Tibial nerve (tissue), 4 donors: ENCODE data around the gene ANO1. TPM values are rescaled to one million over a fixed set of nuclear protein-coding genes. Genes with fewer than 3 reads are reported as not detected.

ENCODE experiments used
- DNase-seq, 2 donors: peaks; one replicate each; pipeline ENCODE4 v3.0.0-alpha.2; 2019; ENCODE audit warnings: low spot score in 2 of 2
- H3K27ac ChIP-seq, 4 donors: fragments of 200-600 bp; sonication (generic) in 3 of 4; one replicate each; pipeline ENCODE4 v1.5.1; 2017 to 2019; ENCODE audit warnings: mild to moderate bottlenecking in 1 of 4
- H3K27me3 ChIP-seq, 2 donors: fragments of 200-600 bp; sonication (generic) in 1 of 2; one replicate each; pipeline versions ENCODE4 v1.5.1 to v1.6.0; 2017 to 2019
- H3K36me3 ChIP-seq, 3 donors: fragments of 200-600 bp; sonication (generic); one replicate each; pipeline ENCODE4 v1.5.1; 2018 to 2019
- H3K4me1 ChIP-seq, 4 donors: fragments of 200-600 bp; sonication (generic) in 3 of 4; one replicate each; pipeline ENCODE4 v1.5.1; 2017 to 2019
- H3K4me3 ChIP-seq, 4 donors: fragments of 200-600 bp; sonication (generic) in 3 of 4; one replicate each; pipeline ENCODE4 v1.5.1; 2017 to 2019; ENCODE audit warnings: mild to moderate bottlenecking in 1 of 4, moderate library complexity in 1 of 4
- H3K9me3 ChIP-seq, 4 donors: fragments of 200-600 bp; sonication (generic) in 3 of 4; one replicate each; pipeline ENCODE4 v1.5.1; 2017 to 2019
- EP300 ChIP-seq, 2 donors: sonication (generic); formaldehyde crosslinking; IDR thresholded peaks; one replicate each; pipeline ENCODE4 v1.6.1; 2017; ENCODE audit warnings: antibody characterized with exemption in 2 of 2, mild to moderate bottlenecking in 1 of 2
- POLR2A ChIP-seq, 2 donors: fragments of 450-650 bp; IDR thresholded peaks; one replicate each; pipeline ENCODE4 v1.6.1; 2017; ENCODE audit warnings: antibody characterized with exemption in 2 of 2, mild to moderate bottlenecking in 2 of 2, moderate library complexity in 2 of 2
- WGBS, 2 donors: methylation state at CpG; one replicate each; pipeline ENCODE4 v1.1.5; 2018; 5-methylcytosine and 5-hydroxymethylcytosine counted together
- total RNA-seq, 4 donors: library from RNA; depleted of rRNA; stranded (reverse); fragments of >200 nt; gene quantifications; one replicate each; pipeline ENCODE4 v1.1.0, GENCODE V29; 2016
- TF ChIP-seq, protein P1 (sequence below), 5 experiments: fragments of 200-600 bp in 3 of 5; fragments of 450-650 bp in 2 of 5; sonication (generic) in 3 of 5; IDR thresholded peaks; one replicate each; pipeline ENCODE4 v1.5.1; 2016 to 2019; ENCODE audit warnings: antibody characterized with exemption in 5 of 5, mild to moderate bottlenecking in 3 of 5, moderate library complexity in 2 of 5

ANO1 gene
- total RNA-seq, 4 donors from 2014 or later = 1.7 to 6.3 (median 4.1) TPM

DNA sequence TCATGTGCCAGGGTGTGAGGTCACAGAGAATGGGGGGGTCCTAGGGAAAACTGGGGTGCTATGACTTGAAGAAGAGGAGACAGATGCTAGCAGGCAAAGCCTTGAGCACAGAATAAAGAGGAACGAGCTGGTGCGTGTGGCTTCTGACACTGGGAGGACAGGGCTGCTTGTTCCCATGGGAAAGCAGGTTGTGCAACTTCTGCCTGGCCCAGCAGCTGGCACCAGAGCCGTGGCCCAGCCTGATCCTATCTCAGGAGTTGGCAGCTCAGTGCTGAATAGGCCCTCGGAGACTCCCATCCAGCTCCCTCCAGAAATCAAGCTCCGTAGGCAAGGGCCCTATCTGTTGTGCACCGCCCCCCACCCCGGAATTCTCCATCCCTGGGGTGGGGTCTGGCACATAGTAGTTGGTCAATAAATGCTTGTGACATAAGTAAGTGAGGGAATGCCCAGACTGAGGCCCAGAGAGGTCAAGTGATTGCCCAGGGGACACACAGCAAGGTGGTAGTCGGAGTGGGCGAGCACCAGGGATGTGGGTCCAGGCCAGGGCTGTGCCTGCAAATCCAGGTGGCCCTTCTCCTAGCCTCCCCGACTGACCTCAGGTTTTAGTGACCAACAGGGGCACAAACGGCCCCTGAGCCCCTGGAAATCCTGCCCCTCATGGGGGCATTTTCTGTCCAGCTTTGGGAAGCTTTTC lies 105.5 kb downstream of the ANO1 start:
- TF ChIP-seq EP300 (IDR thresholded peaks at IDR 0.05) (no peak), POLR2A (IDR thresholded peaks at IDR 0.05) (no peak)
- TF ChIP-seq, protein P1, sequence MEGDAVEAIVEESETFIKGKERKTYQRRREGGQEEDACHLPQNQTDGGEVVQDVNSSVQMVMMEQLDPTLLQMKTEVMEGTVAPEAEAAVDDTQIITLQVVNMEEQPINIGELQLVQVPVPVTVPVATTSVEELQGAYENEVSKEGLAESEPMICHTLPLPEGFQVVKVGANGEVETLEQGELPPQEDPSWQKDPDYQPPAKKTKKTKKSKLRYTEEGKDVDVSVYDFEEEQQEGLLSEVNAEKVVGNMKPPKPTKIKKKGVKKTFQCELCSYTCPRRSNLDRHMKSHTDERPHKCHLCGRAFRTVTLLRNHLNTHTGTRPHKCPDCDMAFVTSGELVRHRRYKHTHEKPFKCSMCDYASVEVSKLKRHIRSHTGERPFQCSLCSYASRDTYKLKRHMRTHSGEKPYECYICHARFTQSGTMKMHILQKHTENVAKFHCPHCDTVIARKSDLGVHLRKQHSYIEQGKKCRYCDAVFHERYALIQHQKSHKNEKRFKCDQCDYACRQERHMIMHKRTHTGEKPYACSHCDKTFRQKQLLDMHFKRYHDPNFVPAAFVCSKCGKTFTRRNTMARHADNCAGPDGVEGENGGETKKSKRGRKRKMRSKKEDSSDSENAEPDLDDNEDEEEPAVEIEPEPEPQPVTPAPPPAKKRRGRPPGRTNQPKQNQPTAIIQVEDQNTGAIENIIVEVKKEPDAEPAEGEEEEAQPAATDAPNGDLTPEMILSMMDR (IDR thresholded peaks at IDR 0.05) = no peak
- H3K36me3 ChIP-seq = no peaks in the 10 kb centered on the region
- H3K27me3 ChIP-seq = no peaks in the 10 kb centered on the region
- H3K4me1 ChIP-seq = no peaks in the 10 kb centered on the region
- DNase-seq = no peak
- no peaks in the 10 kb centered on the region for H3K9me3 ChIP-seq
- H3K4me3 ChIP-seq = no peak overlapping the region
- 78 to 83% methylated on average over 9 to 11 of the region's 11 CpGs for WGBS, 2 donors
- H3K27ac ChIP-seq = no peak overlapping the region

DNA sequence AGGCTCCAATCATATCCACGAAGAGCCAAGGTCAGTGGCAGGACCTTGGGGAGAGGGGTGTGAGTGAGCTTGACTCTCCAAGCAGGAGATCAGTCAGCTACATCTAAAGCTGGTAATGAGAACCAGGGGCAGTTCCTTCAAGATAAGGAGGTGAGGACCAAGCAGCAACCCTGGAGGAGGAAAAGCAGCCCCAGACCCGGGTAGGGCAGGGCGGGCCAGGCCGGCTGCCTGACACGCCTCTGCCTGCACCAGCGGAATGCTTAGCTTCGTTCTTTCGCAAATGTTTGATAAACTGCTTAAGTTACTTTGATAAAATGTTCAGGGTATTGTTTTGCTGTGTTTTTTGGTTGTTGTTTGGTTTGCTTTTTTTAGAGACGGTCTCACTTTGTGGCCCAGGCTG lies 106.3 kb downstream of the ANO1 start:
- no peak for TF ChIP-seq EP300 (IDR thresholded peaks at IDR 0.05)
- TF ChIP-seq POLR2A (IDR thresholded peaks at IDR 0.05) = no peak
- TF ChIP-seq, protein P1 (IDR thresholded peaks at IDR 0.05) = no peak
- WGBS, 2 donors = 74 to 77% methylated on average over 9 of the region's 9 CpGs
- Histone ChIP-seq H3K27ac (no peak overlapping the region), H3K4me3 (no peak overlapping the region), H3K9me3 (no peaks in the 10 kb centered on the region), H3K36me3 (no peaks in the 10 kb centered on the region), H3K27me3 (no peaks in the 10 kb centered on the region), H3K4me1 (no peaks in the 10 kb centered on the region)
- no peak for DNase-seq

DNA sequence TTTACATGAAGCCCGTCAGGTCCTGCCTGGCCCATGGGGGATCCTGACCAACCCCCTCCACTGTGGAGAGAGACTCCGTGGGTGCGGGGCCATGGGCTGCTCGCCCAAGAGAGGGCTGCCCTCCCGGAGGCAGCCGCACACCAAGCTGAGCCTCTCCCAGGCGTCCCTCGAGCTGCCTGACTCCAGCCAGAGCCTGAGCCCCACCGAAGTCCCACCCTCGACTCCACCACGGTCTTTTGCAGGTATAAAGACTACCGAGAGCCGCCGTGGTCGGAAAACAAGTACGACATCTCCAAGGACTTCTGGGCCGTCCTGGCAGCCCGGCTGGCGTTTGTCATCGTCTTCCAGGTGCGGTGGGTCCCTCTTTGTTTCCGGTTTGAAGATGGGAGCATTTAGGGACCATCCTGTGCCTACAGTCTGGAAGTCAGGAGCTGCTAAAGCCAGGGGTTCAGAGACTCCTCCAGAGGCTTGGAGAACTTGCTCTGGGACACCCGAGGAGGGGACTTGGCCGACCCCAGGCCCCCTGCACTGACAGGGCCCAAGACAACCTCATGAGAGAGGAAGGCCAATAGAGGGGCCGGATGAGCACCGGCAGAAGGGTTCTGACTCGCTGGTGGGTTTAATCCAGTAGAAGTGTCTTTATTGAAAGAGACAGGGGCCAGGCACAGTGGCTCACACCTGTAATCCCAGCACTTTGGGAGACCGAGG lies 107.4 kb downstream of the ANO1 start:
- Histone ChIP-seq H3K36me3 (no peaks in the 10 kb centered on the region), H3K4me1 (no peaks in the 10 kb centered on the region), H3K27ac (no peak overlapping the region), H3K27me3 (no peaks in the 10 kb centered on the region), H3K4me3 (no peak overlapping the region), H3K9me3 (no peaks in the 10 kb centered on the region)
- TF ChIP-seq POLR2A (IDR thresholded peaks at IDR 0.05) = no peak
- no peak for TF ChIP-seq EP300 (IDR thresholded peaks at IDR 0.05)
- TF ChIP-seq, protein P1 (IDR thresholded peaks at IDR 0.05) = no peak
- DNase-seq = no peak
- 86 to 90% methylated on average over 28 of the region's 28 CpGs for WGBS, 2 donors

DNA sequence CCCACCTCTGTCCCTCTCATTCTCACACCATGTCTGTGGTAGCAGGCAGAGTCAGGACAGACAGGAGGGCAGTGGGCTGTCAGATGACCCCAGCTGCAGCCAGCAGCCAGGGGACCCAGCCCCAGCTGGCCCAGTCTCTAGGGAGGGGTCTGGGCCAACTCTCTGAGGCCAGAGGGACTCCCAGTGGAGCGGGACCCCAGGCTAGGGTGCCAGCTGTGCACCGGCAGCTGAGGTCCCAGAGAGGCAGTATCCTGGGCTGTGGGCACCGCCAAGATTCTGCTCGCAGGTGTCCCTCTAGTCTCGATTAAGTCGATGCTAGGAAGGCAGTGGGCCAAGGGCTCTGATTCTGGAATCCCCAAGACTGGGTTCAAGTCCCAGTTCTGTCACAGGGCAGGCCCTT lies 108.3 kb downstream of the ANO1 start:
- no peak for TF ChIP-seq POLR2A (IDR thresholded peaks at IDR 0.05)
- no peak for TF ChIP-seq EP300 (IDR thresholded peaks at IDR 0.05)
- TF ChIP-seq, protein P1 (IDR thresholded peaks at IDR 0.05) = no peak
- DNase-seq = no peak
- Histone ChIP-seq H3K27ac (no peak overlapping the region), H3K36me3 (no peaks in the 10 kb centered on the region), H3K4me1 (peaks cover 0 to 2% (median 0%) of the 10 kb centered on the region in 4 donors), H3K27me3 (no peaks in the 10 kb centered on the region), H3K4me3 (no peak overlapping the region), H3K9me3 (no peaks in the 10 kb centered on the region)
- 80 to 96% methylated on average over 6 of the region's 6 CpGs for WGBS, 2 donors

DNA sequence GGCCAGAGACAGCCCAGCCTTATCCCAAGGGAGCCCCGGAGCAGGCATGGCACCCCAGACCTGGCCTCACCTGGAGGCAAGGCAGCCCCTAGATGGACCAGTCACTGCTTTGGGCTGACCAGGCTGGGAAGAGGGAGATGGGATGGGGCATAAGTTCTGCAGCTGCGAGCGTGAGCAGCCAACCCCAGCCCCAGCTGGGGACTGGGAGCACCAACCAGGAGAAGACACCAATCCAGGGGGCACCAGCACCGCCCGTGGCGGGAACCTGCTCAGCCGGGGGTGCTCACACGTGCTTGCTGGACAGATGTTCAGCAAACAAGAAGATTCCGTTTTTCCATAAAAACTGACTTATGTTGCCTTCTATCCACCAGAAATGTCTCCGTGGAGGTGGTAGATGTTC lies 108.8 kb downstream of the ANO1 start:
- no peaks in the 10 kb centered on the region for H3K9me3 ChIP-seq
- H3K27ac ChIP-seq = no peak overlapping the region
- TF ChIP-seq POLR2A (IDR thresholded peaks at IDR 0.05) = no peak
- TF ChIP-seq EP300 (IDR thresholded peaks at IDR 0.05) = no peak
- TF ChIP-seq, protein P1 (IDR thresholded peaks at IDR 0.05) = no peak
- H3K4me3 ChIP-seq = no peak overlapping the region
- peaks cover 0 to 3% of the 10 kb centered on the region in 2 donors for H3K27me3 ChIP-seq
- H3K4me1 ChIP-seq = peaks cover 0 to 4% (median 0%) of the 10 kb centered on the region in 4 donors
- no peaks in the 10 kb centered on the region for H3K36me3 ChIP-seq
- WGBS, 2 donors = 79 to 87% methylated on average over 9 to 10 of the region's 10 CpGs
- DNase-seq = no peak
